NCI-H2107 treated with DMSO at 0.1 percent for 48 hours (cell line): Measurements from ENCODE around the gene ACCSL.

ENCODE experiments used
- DNase-seq: peaks from one replicate; lab custom pipeline; 2025; ENCODE audit not compliant: unreplicated experiment; lab: John Stamatoyannopoulos, UW

Gene ACCSL

GRCh38 chr11:44049832-44050231 lies 2.1 kb downstream of the ACCSL start:
- no peak for DNase-seq

GRCh38 chr11:44051171-44051570 lies 3.4 kb downstream of the ACCSL start:
- no peak for DNase-seq

- DNase-seq: no peak
Observed at GRCh38 chr11:44057340-44057739, 9.6 kb downstream of the ACCSL start.

- no peak for DNase-seq
Observed at GRCh38 chr11:44058275-44058674, 10.5 kb downstream of the ACCSL start.

GRCh38 chr11:44065161-44065661 lies 17.4 kb downstream of the ACCSL start:
- DNase-seq: no peak

- DNase-seq: peak; percentile 68
Observed at GRCh38 chr11:44065841-44066731, 18.3 kb downstream of the ACCSL start, which contains the start of gene ACCS. ACCS (plus strand) TSS chr11:44066270; CDS start chr11:44067628, 1,358 bp downstream.

- no peak for DNase-seq
Observed at GRCh38 chr11:44066732-44067141, 19.0 kb downstream of the ACCSL start.

- no peak for DNase-seq
Observed at GRCh38 chr11:44067266-44067665, 19.5 kb downstream of the ACCSL start.

- no peak for DNase-seq
Observed at GRCh38 chr11:44068180-44068579, 20.4 kb downstream of the ACCSL start.

- DNase-seq: no peak
Observed at GRCh38 chr11:44071157-44071556, 23.4 kb downstream of the ACCSL start.

- DNase-seq: no peak
Observed at GRCh38 chr11:44072757-44073658, 25.2 kb downstream of the ACCSL start.

GRCh38 chr11:44078794-44079193 lies 31.0 kb downstream of the ACCSL start:
- DNase-seq: no peak

GRCh38 chr11:44079376-44079775 lies 31.6 kb downstream of the ACCSL start:
- no peak for DNase-seq

GRCh38 chr11:44080951-44081350 lies 33.2 kb downstream of the ACCSL start:
- no peak for DNase-seq

- no peak for DNase-seq
Observed at GRCh38 chr11:44082645-44083044, 34.9 kb downstream of the ACCSL start.

GRCh38 chr11:44083433-44083832 lies 35.7 kb downstream of the ACCSL start:
- DNase-seq: no peak

- no peak for DNase-seq
Observed at GRCh38 chr11:44083906-44084305, 36.1 kb downstream of the ACCSL start.

- DNase-seq: no peak
Observed at GRCh38 chr11:44085330-44085729, 37.5 kb downstream of the ACCSL start.

GRCh38 chr11:44088377-44088776 lies 40.6 kb downstream of the ACCSL start:
- no peak for DNase-seq

- no peak for DNase-seq
Observed at GRCh38 chr11:44088871-44089270, 41.1 kb downstream of the ACCSL start.

- DNase-seq: no peak
Observed at GRCh38 chr11:44090539-44090938, 42.8 kb downstream of the ACCSL start.
